Measurements from ENCODE around the gene AKNA.

GRCh38 chr9:114365194-114365593 lies 22.6 kb downstream of the AKNA start:
- no peak for TF ChIP-seq CTCF (IDR thresholded peaks at IDR 0.05)
- TF ChIP-seq POLR2A (IDR thresholded peaks at IDR 0.05) = no peak
- no peak for TF ChIP-seq POLR2AphosphoS5 (IDR thresholded peaks at IDR 0.05)
